Esophagus muscularis mucosa (tissue), 4 donors: ENCODE measurements around the gene MISP. TPM values are rescaled to one million over a fixed set of nuclear protein-coding genes. Genes with fewer than 3 reads are reported as not detected.

ENCODE experiments used
- DNase-seq: peaks from one replicate; pipeline ENCODE4 v3.0.0-alpha.2; 2017; ENCODE audit errors: extremely low spot score
- H3K27ac ChIP-seq, 4 donors: fragments of 200-600 bp; sonication (generic); replicated peaks in 1 of 4; 1 replicate in 3 of 4; 2 replicates in 1 of 4; pipeline ENCODE4 v1.5.1; 2016 to 2019; ENCODE audit warnings: mild to moderate bottlenecking in 1 of 4
- H3K27me3 ChIP-seq, 4 donors: fragments of 200-600 bp; sonication (generic); one replicate each; pipeline versions ENCODE4 v1.5.1 to v1.6.0; 2016 to 2019
- H3K36me3 ChIP-seq, 4 donors: fragments of 200-600 bp; sonication (generic); one replicate each; pipeline ENCODE4 v1.5.1; 2016 to 2019
- H3K4me1 ChIP-seq, 4 donors: fragments of 200-600 bp; sonication (generic); one replicate each; pipeline ENCODE4 v1.5.1; 2016 to 2019
- H3K4me3 ChIP-seq, 4 donors: fragments of 200-600 bp; sonication (generic); 1 replicate in 2 of 4; 2 replicates in 2 of 4; pipeline ENCODE4 v1.5.1; 2016 to 2019; ENCODE audit warnings: mild to moderate bottlenecking in 4 of 4, moderate library complexity in 1 of 4
- H3K9me3 ChIP-seq, 4 donors: fragments of 200-600 bp; sonication (generic); 1 replicate in 3 of 4; 2 replicates in 1 of 4; pipeline ENCODE4 v1.5.1; 2016 to 2019
- CTCF ChIP-seq, 3 experiments: fragments of 200-600 bp in 2 of 3; fragments of 450-650 bp in 1 of 3; sonication (generic) in 2 of 3; IDR thresholded peaks; one replicate each; pipeline ENCODE4 v1.5.1; 2017 to 2019; ENCODE audit warnings: antibody characterized with exemption in 3 of 3, mild to moderate bottlenecking in 2 of 3, moderate library complexity in 1 of 3
- EP300 ChIP-seq: sonication (generic); formaldehyde crosslinking; IDR thresholded peaks from one replicate; pipeline ENCODE4 v1.6.1; 2017; ENCODE audit warnings: antibody characterized with exemption
- POLR2A ChIP-seq: fragments of 450-650 bp; IDR thresholded peaks from one replicate; pipeline ENCODE4 v1.6.1; 2017; ENCODE audit warnings: antibody characterized with exemption, moderate library complexity, mild to moderate bottlenecking, low read depth
- POLR2AphosphoS5 ChIP-seq, 2 donors: sonication (generic); formaldehyde crosslinking; IDR thresholded peaks; one replicate each; pipeline ENCODE4 v1.6.1; 2017; ENCODE audit warnings: antibody characterized with exemption in 2 of 2
- WGBS: methylation state at CpG from one replicate; pipeline ENCODE4 v1.1.5; 2018; 5-methylcytosine and 5-hydroxymethylcytosine counted together
- intact Hi-C: fragments of 100-400 bp; cut with DNase I; formaldehyde crosslinking; loops from one replicate; pipeline ENCODE4 v1.15.1; 2023
- total RNA-seq, 4 donors: library from RNA; depleted of rRNA; stranded (reverse); fragments of >200 nt; gene quantifications; one replicate each; pipeline versions ENCODE4 v1.1.0 to v1.2.1, GENCODE V29; 2016

Gene MISP
- total RNA-seq, 4 donors from 2014 or later = 2.0 TPM; not detected in 3

DNA sequence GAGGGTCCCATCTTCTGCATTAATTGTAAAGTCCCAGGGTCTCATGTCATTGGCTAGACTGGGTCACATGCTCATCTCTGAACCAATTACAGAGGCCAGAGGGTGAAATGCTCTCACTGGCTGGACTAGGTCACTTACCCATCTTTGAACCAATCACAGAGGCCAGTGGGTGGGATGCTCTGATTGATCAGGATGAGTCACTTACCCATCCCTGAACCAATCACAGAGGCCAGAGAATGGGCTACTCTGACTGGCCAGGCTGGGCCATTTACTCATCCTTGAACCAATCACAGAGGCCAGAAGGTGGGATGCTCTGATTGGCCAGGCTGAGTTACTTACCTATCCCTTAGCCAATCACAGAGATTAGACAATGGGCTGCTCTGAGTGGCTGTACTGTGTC, 5.3 kb downstream of the MISP start:
- no peaks in the 10 kb centered on the region for H3K36me3 ChIP-seq
- H3K4me1 ChIP-seq = peaks cover 0 to 4% (median 3%) of the 10 kb centered on the region in 4 donors
- H3K9me3 ChIP-seq = peaks cover 0 to 12% (median 10%) of the 10 kb centered on the region in 4 donors
- DNase-seq = no peak
- H3K4me3 ChIP-seq = no peak overlapping the region
- H3K27ac ChIP-seq = no peak overlapping the region
- TF ChIP-seq CTCF (IDR thresholded peaks at IDR 0.05) (no peak), EP300 (no peak), POLR2AphosphoS5 (IDR thresholded peaks at IDR 0.05) (no peak), POLR2A (no peak)
- intact Hi-C loops = no loop called here
- H3K27me3 ChIP-seq = peaks cover 0 to 15% (median 0%) of the 10 kb centered on the region in 4 donors

GRCh38 chr19:756821-757688, 6.1 kb downstream of the MISP start:
- no peak for TF ChIP-seq EP300
- WGBS = 92% methylated on average over 9 of the region's 36 CpGs
- DNase-seq = no peak
- Histone ChIP-seq H3K36me3 (no peaks in the 10 kb centered on the region), H3K27me3 (peaks cover 0 to 13% (median 0%) of the 10 kb centered on the region in 4 donors), H3K27ac (no peak overlapping the region), H3K4me3 (no peak overlapping the region), H3K4me1 (peaks cover 0 to 3% (median 0%) of the 10 kb centered on the region in 4 donors), H3K9me3 (peaks cover 0 to 12% (median 10%) of the 10 kb centered on the region in 4 donors)
- intact Hi-C loops = no loop called here

DNA sequence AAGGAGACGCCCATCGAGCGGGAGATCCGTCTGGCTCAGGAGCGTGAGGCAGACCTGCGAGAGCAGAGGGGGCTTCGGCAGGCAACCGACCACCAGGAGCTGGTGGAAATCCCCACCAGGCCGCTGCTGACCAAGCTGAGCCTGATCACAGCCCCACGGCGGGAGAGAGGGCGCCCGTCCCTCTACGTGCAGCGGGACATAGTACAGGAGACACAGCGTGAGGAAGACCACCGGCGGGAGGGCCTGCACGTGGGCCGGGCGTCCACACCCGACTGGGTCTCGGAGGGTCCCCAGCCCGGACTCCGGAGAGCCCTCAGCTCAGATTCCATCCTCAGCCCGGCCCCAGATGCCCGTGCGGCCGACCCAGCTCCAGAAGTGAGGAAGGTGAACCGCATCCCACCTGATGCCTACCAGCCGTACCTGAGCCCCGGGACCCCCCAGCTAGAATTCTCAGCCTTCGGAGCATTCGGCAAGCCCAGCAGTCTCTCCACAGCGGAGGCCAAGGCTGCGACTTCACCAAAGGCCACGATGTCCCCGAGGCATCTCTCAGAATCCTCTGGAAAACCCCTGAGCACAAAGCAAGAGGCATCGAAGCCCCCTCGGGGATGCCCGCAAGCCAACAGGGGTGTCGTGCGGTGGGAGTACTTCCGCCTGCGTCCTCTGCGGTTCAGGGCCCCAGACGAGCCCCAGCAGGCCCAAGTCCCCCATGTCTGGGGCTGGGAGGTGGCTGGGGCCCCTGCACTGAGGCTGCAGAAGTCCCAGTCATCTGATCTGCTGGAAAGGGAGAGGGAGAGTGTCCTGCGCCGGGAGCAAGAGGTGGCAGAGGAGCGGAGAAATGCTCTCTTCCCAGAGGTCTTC, 7.1 kb downstream of the MISP start:
- Histone ChIP-seq H3K27me3 (peaks cover 0 to 20% (median 0%) of the 10 kb centered on the region in 4 donors), H3K4me1 (no peaks in the 10 kb centered on the region), H3K36me3 (no peaks in the 10 kb centered on the region), H3K9me3 (peaks cover 0 to 12% (median 10%) of the 10 kb centered on the region in 4 donors), H3K27ac (no peak overlapping the region), H3K4me3 (no peak overlapping the region)
- intact Hi-C loops = no loop called here
- TF ChIP-seq POLR2A (no peak), CTCF (IDR thresholded peaks at IDR 0.05) (no peak), EP300 (no peak), POLR2AphosphoS5 (IDR thresholded peaks at IDR 0.05) (no peak)
- WGBS = 96% methylated on average over 29 of the region's 50 CpGs
- no peak for DNase-seq

GRCh38 chr19:763181-763580, 12.3 kb downstream of the MISP start:
- Histone ChIP-seq H3K9me3 (peaks cover 0 to 9% (median 6%) of the 10 kb centered on the region in 4 donors), H3K4me1 (no peaks in the 10 kb centered on the region), H3K4me3 (no peak overlapping the region), H3K27ac (no peak overlapping the region), H3K36me3 (no peaks in the 10 kb centered on the region), H3K27me3 (peaks cover 0 to 44% (median 0%) of the 10 kb centered on the region in 4 donors)
- 92% methylated on average over 6 of the region's 10 CpGs for WGBS
- TF ChIP-seq POLR2A (no peak), EP300 (no peak), POLR2AphosphoS5 (IDR thresholded peaks at IDR 0.05) (no peak), CTCF (IDR thresholded peaks at IDR 0.05) (no peak)
- no peak for DNase-seq
- intact Hi-C loops = no loop called here

DNA sequence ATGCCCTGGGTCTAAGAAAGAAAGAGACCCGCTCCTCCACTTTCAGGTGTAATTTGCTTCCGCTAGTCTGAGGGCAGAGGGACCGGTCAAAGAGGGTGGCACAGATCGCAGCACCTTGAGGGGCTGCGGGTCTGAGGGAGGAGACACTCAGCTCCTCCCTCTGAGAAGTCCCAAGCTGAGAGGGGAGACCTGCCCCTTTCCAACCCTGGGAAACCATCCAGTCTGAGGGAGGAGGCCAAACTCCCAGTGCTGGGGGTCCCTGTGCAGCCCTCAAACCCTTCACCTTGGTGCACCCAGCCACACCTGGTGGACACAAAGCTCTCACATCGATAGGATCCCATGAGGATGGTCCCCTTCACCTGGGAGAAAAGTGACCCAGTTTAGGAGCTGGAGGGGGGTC, 13.0 kb downstream of the MISP start:
- TF ChIP-seq CTCF (IDR thresholded peaks at IDR 0.05) = no peak
- Histone ChIP-seq H3K4me3 (no peak overlapping the region), H3K36me3 (no peaks in the 10 kb centered on the region), H3K4me1 (no peaks in the 10 kb centered on the region), H3K27ac (no peak overlapping the region), H3K9me3 (peaks cover 0 to 2% (median 0%) of the 10 kb centered on the region in 4 donors), H3K27me3 (peaks cover 0 to 44% (median 0%) of the 10 kb centered on the region in 4 donors)
- intact Hi-C loops = no loop called here
- no peak for DNase-seq
- WGBS = 90% methylated on average over 5 of the region's 6 CpGs
